Lung microvascular endothelial cell (primary cell): Measurements from ENCODE around the gene VIPR1. TPM values are rescaled to one million over a fixed set of nuclear protein-coding genes. Genes with fewer than 3 reads are reported as not detected.

Experiments
- DNase-seq, 2 donors: peaks; one replicate each; pipeline versions ENCODE4 v3.0.0 to v3.0.0-alpha.2; 2010; ENCODE audit warnings: low read depth in 2 of 2
- total RNA-seq: library from RNA; depleted of rRNA; stranded (reverse); fragments of >200 nt; gene quantifications from 2 replicates; pipeline ENCODE4 v1.2.1, GENCODE V29; 2014

The VIPR1 gene
- under 0.01 TPM in 1 of 2 replicates, not detected in the other for total RNA-seq

- DNase-seq: peak in 1 of 2 donors; percentile 50
These were observed at the start of gene VIPR1 for GRCh38 chr3:42502429-42503250. TSS of gene VIPR1 (plus strand) at chr3:42502643. CDS start at chr3:42502736, 93 bp downstream.

- DNase-seq: no peak
These were observed 46.2 kb upstream of the VIPR1 start for GRCh38 chr3:42456211-42456610.

- no peak for DNase-seq
These were observed 43.3 kb upstream of the VIPR1 start for GRCh38 chr3:42459151-42459550.

- no peak for DNase-seq
These were observed 40.7 kb upstream of the VIPR1 start for GRCh38 chr3:42461762-42462161.

- DNase-seq: no peak
These were observed 39.4 kb upstream of the VIPR1 start for GRCh38 chr3:42463093-42463492.

DNA sequence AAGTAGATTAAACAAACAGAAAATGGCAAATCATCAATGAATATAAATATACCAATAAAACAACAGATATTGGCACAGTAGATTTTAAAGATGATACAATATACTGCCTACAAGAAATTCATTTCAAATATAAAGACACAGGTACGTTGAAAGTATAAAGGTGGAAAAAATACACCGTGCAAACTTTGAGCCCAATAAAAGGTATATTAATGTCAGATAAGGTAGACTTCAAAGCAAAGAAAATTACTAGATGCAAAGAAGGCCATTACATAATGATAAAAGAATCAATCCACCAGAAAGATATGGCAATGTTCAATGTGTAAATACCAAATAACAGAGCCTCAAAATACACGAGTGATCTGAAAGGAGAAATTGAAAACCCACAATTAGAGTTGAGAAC, 34.3 kb upstream of the VIPR1 start:
- DNase-seq: no peak

- DNase-seq: no peak
These were observed 29.9 kb upstream of the VIPR1 start for GRCh38 chr3:42472555-42472954.

DNA sequence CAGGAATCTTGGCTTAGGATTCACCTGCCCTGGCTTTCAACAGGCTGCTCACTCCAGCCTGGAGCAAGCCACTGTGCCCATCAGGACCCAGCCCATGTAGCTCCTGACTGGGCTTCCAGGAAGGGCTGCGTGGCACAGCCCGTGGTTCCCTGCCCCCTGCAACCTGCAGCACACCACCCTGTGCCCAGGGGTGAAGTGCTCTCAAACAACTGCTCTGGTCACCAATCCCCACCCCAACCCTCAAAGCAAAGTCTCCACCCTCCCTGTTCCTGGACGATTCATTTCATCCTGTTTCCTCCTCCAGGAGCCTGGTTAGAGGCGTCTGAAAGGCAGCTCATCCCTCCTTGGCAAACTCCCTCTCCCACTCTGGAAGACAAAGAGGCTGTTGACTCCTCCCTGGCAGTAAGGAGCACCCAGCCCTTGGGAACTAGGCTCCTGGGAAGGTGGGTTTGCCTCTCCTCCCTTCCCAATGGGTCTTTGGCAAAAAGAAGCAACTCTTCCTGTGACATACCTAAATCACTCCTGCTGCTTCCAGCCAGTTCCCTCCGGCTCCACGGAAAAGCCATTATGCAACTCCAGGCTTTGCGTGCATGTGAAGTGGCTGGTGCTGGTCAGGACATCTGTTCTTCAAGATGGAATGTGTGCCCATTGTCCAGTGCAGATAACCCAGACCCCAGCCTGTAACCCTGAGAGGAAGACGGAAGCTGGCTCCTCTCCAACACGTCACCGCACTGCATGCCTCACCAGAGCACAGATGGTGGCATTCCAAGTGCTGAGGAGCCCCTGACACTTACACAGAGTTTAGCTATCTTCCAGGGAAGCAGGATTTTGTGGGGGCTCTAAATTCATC, 29.1 kb upstream of the VIPR1 start:
- DNase-seq: peak; percentile 50 to 91

DNA sequence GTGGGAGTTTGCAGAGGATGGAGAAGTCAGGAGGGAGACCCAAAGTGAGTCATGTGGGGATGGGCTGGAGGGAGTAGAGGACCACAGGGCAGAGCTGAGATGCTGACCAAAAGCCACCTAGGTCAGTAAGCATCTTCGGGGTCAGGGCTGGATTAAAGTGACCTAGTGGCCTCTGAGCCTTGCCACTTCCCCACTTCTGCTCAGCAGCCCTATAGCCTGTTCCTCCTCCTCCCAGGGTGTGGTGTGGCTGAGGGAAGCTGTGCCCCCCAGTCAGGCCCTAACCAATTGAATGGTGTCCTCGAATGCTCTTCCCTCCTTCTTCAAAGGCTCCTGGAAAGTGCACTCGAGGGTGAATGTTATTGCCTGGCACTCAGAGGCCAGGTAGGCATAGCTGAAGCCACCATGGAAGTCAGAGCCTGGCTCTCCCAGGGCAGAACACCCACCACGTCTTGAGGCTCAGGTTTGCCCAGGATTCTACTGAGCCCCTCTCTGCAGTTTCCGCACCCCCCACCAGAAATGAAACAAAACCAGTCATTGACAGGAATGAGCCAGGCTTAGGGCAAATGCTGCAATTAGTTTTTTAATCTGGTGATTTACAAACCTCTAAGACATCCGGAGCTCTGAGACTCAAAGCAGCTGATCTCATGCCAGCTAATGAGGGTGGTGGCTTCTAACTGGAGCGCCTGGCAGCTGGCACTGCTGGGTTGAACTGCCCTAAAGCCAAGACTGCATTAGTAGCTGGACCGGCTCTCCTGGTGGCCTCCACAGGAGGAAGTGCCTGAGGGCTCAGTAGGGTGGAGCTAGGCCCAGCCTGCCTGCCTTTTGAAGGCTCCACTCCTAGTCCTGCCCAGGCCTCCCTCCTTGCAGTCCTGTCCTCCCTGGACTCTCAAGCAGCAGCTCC, 26.0 kb upstream of the VIPR1 start:
- DNase-seq: peak in 1 of 2 donors; percentile 15

- DNase-seq: no peak
These were observed 24.7 kb upstream of the VIPR1 start for GRCh38 chr3:42477696-42478095.

DNA sequence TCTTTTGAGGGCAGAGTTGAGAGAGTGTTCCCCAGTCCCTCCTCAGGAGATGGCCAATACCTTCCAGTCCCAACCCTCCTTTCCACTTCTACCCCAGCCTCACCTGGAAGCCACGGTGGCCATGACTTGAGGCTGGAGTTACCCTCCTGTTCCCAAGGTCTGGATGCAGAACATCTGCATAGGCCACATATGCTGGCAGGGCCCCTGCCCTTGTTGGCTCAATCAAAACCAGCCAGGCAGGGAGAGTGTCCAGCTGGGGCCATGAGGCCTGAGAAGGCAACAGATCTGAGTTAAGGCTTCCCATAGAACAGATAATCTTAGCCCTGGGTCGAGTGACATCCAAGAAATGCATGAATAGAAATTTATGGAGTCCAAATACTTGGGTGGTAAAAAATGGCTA, 23.6 kb upstream of the VIPR1 start:
- DNase-seq: no peak

DNA sequence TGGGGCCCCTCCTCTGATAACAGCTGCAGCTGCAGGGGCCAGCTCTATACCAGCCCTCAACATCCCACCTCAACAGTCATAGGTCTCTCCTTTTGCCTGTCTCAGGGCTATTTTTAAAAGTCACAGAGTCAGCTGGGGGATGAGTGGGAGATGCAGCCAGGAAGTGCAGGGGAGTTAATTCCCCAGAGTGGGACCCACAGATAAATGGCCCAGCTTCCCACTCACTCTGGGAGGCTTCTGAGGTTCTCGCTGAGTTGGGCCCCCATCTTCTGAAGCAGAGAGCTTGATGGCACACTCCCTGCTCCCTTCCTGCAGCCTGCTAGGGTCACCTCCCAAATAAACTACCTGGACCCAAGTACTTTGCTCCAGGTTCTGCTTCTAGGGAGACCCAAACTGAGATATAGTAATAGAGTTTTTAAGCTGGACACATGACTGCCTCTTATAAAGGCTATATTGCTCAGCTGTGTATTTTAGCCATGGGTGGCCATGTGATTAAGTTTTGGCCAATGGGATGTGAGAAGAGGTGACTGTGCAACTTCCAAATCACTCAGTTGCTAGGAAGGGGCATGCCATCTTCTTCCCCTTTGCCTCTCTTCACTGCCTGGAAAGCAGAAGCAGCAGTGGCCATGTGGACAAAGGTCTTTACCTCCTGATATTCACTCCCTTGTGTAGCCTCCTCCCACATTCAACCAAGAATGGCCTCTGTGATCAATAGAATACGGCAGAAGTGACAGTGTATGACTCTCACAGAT, 15.5 kb upstream of the VIPR1 start:
- DNase-seq: no peak

- no peak for DNase-seq
These were observed 13.8 kb upstream of the VIPR1 start for GRCh38 chr3:42488687-42489086.

- no peak for DNase-seq
These were observed 13.1 kb upstream of the VIPR1 start for GRCh38 chr3:42489116-42489936.

DNA sequence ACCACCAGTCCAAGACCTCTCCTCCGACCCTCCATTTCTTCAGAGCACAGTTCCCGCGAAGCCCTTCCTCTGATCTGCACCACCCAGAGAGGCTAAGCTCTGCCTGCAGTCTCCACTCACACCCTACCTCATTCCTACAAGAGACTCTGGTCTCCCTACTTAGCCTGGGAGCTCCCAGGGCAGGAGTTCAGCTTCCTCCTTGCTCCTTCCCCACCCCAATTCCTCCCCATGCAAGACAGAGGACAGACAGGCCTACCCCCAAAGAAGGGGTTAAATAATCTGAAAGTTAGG, 12.6 kb upstream of the VIPR1 start:
- no peak for DNase-seq

DNA sequence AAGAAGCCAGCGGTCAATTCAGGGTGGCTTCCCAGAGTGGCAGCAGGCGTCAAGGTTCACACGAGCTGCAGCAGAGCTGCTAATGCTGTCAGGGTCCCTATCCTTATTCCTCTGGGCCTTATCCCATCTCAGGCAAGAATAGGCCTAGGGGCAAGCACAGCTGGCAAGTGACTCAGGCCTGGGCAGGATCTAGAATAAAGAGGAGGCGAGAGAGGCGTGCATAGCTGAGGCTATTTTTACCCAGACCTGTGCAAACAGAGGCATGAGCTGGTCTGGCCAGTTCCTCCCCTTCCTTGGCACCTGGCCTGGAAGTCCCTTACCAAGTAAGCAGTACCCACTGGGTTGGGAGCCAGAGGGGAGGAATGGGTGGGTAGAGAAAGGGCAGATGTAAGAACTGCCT, 12.2 kb upstream of the VIPR1 start:
- DNase-seq: peak in 1 of 2 donors; percentile 72

GRCh38 chr3:42491881-42492507, 10.4 kb upstream of the VIPR1 start:
- DNase-seq: no peak

DNA sequence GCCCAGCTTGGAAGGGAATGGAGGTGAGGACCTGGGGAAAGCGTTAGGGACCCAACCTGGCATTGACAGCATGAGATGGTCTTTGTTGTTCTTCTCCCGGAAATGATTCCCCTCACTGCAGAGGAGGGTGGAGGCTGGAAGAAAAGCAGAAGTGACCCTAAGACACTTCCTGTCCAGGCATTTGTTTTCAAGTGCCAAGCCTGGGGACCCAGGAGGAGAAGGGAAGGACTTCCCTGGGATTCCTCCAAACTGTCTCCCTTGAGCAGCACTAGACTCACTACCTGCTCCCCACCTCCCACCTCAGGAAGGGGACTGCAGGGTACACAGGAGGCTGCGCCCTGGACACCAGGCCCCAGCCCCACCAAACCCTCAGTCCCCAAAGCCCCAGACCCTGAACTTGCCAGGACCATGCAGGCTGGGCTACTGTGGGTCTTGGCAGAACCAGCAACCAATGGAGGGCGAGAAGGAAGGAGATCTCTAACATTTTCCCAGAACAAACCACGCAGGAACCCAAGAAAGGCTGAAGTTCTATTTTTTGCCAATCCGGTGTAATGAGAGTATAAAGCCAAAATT, 9.8 kb upstream of the VIPR1 start:
- DNase-seq: no peak

- no peak for DNase-seq
These were observed 9.2 kb upstream of the VIPR1 start for GRCh38 chr3:42493126-42493797.
